ENCODE measurements around the gene TSFM.

TSFM gene

GRCh38 chr12:57780284-57780897 lies 2.2 kb upstream of the TSFM start:
- DNase-seq: no peak

GRCh38 chr12:57781244-57781643 lies 1.3 kb upstream of the TSFM start:
- DNase-seq: no peak

GRCh38 chr12:57781801-57782200 lies 786 bp upstream of the TSFM start:
- DNase-seq: no peak

GRCh38 chr12:57782243-57782607 lies 362 bp upstream of the TSFM start:
- DNase-seq: no peak

GRCh38 chr12:57783466-57783801 lies 847 bp downstream of the TSFM start:
- no peak for DNase-seq

GRCh38 chr12:57783861-57784260 lies 1.3 kb downstream of the TSFM start:
- DNase-seq: no peak

GRCh38 chr12:57793920-57794319 lies 11.3 kb downstream of the TSFM start:
- no peak for DNase-seq

GRCh38 chr12:57795354-57795753 lies 12.8 kb downstream of the TSFM start:
- no peak for DNase-seq

- no peak for DNase-seq
These were observed 14.4 kb downstream of the TSFM start for GRCh38 chr12:57796996-57797395.

- no peak for DNase-seq
These were observed 15.3 kb downstream of the TSFM start for GRCh38 chr12:57797933-57798332.

GRCh38 chr12:57800965-57801364 lies 18.4 kb downstream of the TSFM start:
- DNase-seq: no peak

- DNase-seq: no peak
These were observed 20.0 kb downstream of the TSFM start for GRCh38 chr12:57802607-57803006.

GRCh38 chr12:57803319-57803893 lies 20.8 kb downstream of the TSFM start:
- peak; percentile 26 for DNase-seq

GRCh38 chr12:57806677-57807076 lies 24.1 kb downstream of the TSFM start:
- DNase-seq: no peak

- no peak for DNase-seq
These were observed 24.7 kb downstream of the TSFM start for GRCh38 chr12:57807285-57807684.

- DNase-seq: no peak
These were observed 25.8 kb downstream of the TSFM start for GRCh38 chr12:57808351-57808750.

- no peak for DNase-seq
These were observed 26.8 kb downstream of the TSFM start for GRCh38 chr12:57809425-57809824.

GRCh38 chr12:57810450-57810849 lies 27.9 kb downstream of the TSFM start:
- no peak for DNase-seq

GRCh38 chr12:57811028-57811755 lies 28.6 kb downstream of the TSFM start:
- no peak for DNase-seq

GRCh38 chr12:57813111-57813970 lies 30.8 kb downstream of the TSFM start:
- DNase-seq: no peak

GRCh38 chr12:57813971-57814772 lies 31.6 kb downstream of the TSFM start:
- DNase-seq: no peak

- no peak for DNase-seq
These were observed 32.8 kb downstream of the TSFM start for GRCh38 chr12:57815177-57816000.

All from activated CD4-positive, alpha-beta T cell treated with anti-CD3 and anti-CD28 coated beads, Interleukin-10, Interleukin-2, amounts not matched to agents 100 ng/mL and 50 ng/mL, durations not matched to agents 16 hours and 8 hours (primary cell).